HAP-1 (cell line): ENCODE results near the gene PHACTR3.

Experiments used
- DNase-seq, 2 experiments: peaks; one replicate each; pipeline ENCODE4 v3.0.0-alpha.2; 2016 to 2020; ENCODE audit warnings: low spot score in 2 of 2
- H3K27me3 ChIP-seq: fragments of 250-450 bp; sonication (Bioruptor Pico); 2 replicates; pipeline ENCODE4 v1.5.1; 2020; ENCODE audit warnings: low read depth, mild to moderate bottlenecking, moderate library complexity
- H3K36me3 ChIP-seq: fragments of 250-450 bp; sonication (Bioruptor Pico); replicated peaks from 2 replicates; pipeline ENCODE4 v1.5.1; 2020; ENCODE audit warnings: mild to moderate bottlenecking
- H3K4me1 ChIP-seq: fragments of 250-450 bp; sonication (Bioruptor Pico); 2 replicates; pipeline ENCODE4 v1.5.1; 2020; ENCODE audit warnings: mild to moderate bottlenecking
- H3K4me3 ChIP-seq: fragments of 250-450 bp; sonication (Bioruptor Pico); 2 replicates; pipeline ENCODE4 v1.5.1; 2020; ENCODE audit warnings: mild to moderate bottlenecking, moderate library complexity
- H3K9me3 ChIP-seq: fragments of 250-450 bp; sonication (Bioruptor Pico); 2 replicates; pipeline ENCODE4 v1.5.1; 2020; ENCODE audit warnings: mild to moderate bottlenecking, moderate library complexity
- in situ Hi-C: fragments of 300-500 bp; cut with MboI; formaldehyde crosslinking; loops from 3 replicates; pipeline ENCODE4 v1.14.3; 2020; ENCODE audit warnings: low sequenced_read_pairs, inconsistent platforms, mixed read lengths

Gene PHACTR3

DNA sequence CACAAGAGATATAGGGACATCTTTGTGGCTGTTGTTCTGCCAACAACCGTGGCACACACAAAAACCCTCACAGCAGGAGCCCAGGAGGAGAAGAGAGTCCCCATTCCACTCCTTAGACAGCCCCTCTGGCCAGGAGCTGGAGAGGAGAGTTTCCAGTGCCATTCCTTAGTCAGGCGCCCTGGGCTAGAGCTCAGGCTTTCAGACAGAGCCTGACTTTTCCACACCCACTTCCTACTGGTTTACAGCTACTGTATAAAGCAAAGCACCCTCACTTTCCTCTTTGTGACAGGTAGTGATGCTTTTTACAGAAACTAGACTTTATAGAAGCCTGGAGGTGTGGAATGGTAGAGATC lies 183.2 kb downstream of the PHACTR3 start:
- H3K36me3 ChIP-seq = no peaks in the 10 kb centered on the region
- H3K4me1 ChIP-seq = no peaks in the 10 kb centered on the region
- DNase-seq = no peak
- H3K9me3 ChIP-seq = no peaks in the 10 kb centered on the region
- no peak overlapping the region for H3K4me3 ChIP-seq
- no peaks in the 10 kb centered on the region for H3K27me3 ChIP-seq
- in situ Hi-C loops = no loop called here

- no peak overlapping the region for H3K4me3 ChIP-seq
- no peak for DNase-seq
- no peaks in the 10 kb centered on the region for H3K27me3 ChIP-seq
- H3K4me1 ChIP-seq = no peaks in the 10 kb centered on the region
- in situ Hi-C loops = no loop called here
- no peaks in the 10 kb centered on the region for H3K9me3 ChIP-seq
- no peaks in the 10 kb centered on the region for H3K36me3 ChIP-seq
Observed at GRCh38 chr20:59788196-59788735, 183.9 kb downstream of the PHACTR3 start.

DNA sequence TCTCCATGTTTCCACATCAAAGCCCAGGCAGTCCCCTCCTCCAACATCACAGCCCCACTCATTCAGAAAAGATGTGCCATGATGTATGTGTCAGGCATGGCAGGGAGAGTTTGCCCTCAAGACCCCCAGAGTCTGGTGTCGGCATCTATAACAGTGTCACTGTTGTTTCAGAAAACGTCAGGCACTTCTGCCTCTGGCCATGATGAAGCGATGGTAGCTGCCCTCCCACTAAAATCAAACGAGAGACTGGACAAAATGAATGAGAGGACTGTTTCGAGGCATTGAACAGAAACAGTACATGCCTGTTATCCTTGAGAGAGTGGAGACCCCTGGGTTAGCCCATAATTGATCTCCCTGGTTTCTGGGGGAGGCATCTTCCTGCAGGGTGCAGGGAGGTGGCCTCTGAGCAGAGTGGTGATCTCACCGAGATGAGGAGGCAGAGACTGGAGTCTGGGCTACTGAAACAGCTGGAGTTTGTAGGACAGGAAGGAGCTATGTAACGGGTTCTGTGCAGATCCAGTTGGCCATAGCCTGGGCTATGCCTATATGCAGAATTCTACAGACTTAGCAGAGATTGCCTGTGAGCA lies 184.6 kb downstream of the PHACTR3 start:
- in situ Hi-C loops = no loop called here

DNA sequence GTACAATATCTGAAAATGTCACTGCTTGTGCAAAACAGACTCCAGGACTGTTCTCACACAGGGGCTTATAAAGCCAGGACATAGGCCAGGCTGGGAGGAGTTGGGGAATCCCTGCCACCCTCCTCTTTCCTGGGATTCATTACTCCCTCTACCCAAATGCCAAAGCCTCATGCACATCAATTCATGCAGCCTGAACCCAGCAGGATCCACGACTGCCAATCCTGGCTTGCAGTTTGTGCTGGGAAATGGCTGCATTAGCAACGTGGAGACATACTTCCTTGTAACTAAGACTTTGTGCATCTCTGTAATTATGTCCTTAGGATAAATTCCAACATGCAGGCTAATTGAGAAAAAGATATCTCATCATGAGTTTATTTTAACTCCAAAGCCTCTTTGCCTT lies 185.3 kb downstream of the PHACTR3 start:
- in situ Hi-C loops = no loop called here
- Histone ChIP-seq H3K9me3 (no peaks in the 10 kb centered on the region), H3K4me3 (no peak overlapping the region), H3K4me1 (no peaks in the 10 kb centered on the region), H3K36me3 (no peaks in the 10 kb centered on the region), H3K27me3 (no peaks in the 10 kb centered on the region)
- DNase-seq = no peak

More for the DNA sequence above, 184.6 kb downstream of the PHACTR3 start:
- Histone ChIP-seq H3K9me3 (no peaks in the 10 kb centered on the region), H3K4me3 (no peak overlapping the region), H3K27me3 (no peaks in the 10 kb centered on the region), H3K4me1 (no peaks in the 10 kb centered on the region), H3K36me3 (no peaks in the 10 kb centered on the region)
- no peak for DNase-seq

GRCh38 chr20:59790346-59790745 lies 186.0 kb downstream of the PHACTR3 start:
- in situ Hi-C loops = no loop called here
- no peak overlapping the region for H3K4me3 ChIP-seq
- H3K9me3 ChIP-seq = no peaks in the 10 kb centered on the region
- no peak for DNase-seq
- no peaks in the 10 kb centered on the region for H3K27me3 ChIP-seq
- H3K36me3 ChIP-seq = no peaks in the 10 kb centered on the region
- H3K4me1 ChIP-seq = no peaks in the 10 kb centered on the region

DNA sequence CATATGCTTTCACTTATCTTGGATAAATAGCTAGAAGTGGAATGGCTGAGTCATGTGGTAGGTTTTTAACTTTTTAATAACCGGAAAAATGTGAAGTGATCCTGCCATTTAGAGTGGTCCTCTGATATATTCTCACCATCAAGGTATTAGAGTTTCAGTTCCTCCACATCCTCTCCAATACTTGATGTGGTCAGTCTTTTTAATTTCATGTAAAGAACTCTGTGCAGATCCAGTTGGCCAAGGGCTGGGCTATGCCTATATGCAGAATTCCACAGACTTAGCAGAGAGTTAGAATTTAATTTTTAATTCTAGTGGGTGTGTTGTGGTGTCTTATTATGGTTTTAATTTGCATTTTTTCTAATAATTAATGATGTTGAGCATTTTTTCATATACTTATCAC lies 188.0 kb downstream of the PHACTR3 start:
- in situ Hi-C loops = no loop called here
- no peaks in the 10 kb centered on the region for H3K4me1 ChIP-seq
- H3K27me3 ChIP-seq = no peaks in the 10 kb centered on the region
- H3K36me3 ChIP-seq = no peaks in the 10 kb centered on the region
- no peak overlapping the region for H3K4me3 ChIP-seq
- no peak for DNase-seq
- no peaks in the 10 kb centered on the region for H3K9me3 ChIP-seq

GRCh38 chr20:59794555-59794954 lies 190.2 kb downstream of the PHACTR3 start:
- no peak overlapping the region for H3K4me3 ChIP-seq
- H3K36me3 ChIP-seq = no peaks in the 10 kb centered on the region
- no peaks in the 10 kb centered on the region for H3K27me3 ChIP-seq
- no peaks in the 10 kb centered on the region for H3K9me3 ChIP-seq
- in situ Hi-C loops = no loop called here
- no peak for DNase-seq
- no peaks in the 10 kb centered on the region for H3K4me1 ChIP-seq

GRCh38 chr20:59800309-59800708 lies 196.0 kb downstream of the PHACTR3 start:
- Histone ChIP-seq H3K9me3 (no peaks in the 10 kb centered on the region), H3K4me3 (no peak overlapping the region), H3K36me3 (no peaks in the 10 kb centered on the region), H3K4me1 (no peaks in the 10 kb centered on the region), H3K27me3 (no peaks in the 10 kb centered on the region)
- in situ Hi-C loops = no loop called here
- no peak for DNase-seq

DNA sequence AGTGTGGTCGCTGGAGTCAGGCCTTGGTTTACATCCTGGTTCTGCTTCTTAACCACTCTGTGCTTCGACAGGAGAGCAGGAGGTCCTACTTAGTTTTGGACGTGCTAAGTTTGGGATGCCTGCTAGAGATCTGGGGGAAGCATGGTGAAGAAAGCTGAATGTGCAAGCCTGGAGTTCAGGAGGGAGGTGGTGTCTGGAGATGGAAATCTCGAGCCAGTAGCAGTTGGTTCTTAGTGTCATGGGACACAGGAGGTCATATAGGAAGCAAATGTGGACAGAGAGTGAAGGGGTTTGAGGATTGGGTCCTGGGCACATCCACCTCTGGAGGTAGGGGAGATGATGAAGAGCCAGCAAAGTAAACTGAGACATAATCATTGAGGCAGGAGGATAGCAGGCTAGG lies 197.7 kb downstream of the PHACTR3 start:
- Histone ChIP-seq H3K9me3 (no peaks in the 10 kb centered on the region), H3K4me1 (no peaks in the 10 kb centered on the region), H3K27me3 (no peaks in the 10 kb centered on the region), H3K36me3 (no peaks in the 10 kb centered on the region), H3K4me3 (no peak overlapping the region)
- no peak for DNase-seq
- in situ Hi-C loops = no loop called here

DNA sequence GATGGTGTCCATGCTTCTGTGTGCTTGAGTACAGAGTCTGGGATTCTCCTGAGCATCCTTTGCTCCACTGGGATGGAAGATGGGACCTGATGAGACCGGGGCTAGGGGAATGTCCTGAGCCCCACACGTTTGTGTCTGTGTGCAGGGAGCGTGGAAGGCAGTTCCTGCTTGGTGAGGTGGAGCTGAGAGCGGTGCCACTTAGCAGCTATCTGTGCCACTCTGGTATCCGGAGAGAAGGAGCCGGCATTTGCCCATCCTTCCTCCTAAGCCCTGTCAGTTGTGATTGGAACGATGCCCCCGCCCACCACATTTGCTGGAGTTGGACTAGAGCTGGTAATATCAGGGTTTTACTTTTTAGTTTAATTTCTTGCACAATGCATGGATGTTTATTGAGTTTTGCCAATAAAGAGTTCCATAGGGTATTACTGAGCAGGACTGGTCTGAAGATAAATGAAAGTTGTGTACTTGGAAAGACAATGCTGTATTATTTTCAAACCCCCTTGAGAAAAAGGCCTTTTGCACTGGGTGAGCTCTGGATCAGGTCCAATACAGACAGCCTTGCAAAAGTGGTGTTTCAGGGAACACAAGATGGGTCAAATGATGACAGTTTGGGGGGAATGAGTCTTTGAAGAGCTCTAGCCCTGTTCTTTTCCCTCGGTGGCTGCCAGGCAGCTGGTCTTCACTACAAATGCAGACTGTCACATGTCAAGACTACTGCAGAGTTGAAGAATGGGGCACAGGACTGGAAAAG lies 198.3 kb downstream of the PHACTR3 start:
- no peak for DNase-seq
- Histone ChIP-seq H3K4me1 (no peaks in the 10 kb centered on the region), H3K4me3 (no peak overlapping the region), H3K36me3 (no peaks in the 10 kb centered on the region), H3K27me3 (no peaks in the 10 kb centered on the region), H3K9me3 (no peaks in the 10 kb centered on the region)
- in situ Hi-C loops = no loop called here

GRCh38 chr20:59804347-59804746 lies 200.0 kb downstream of the PHACTR3 start:
- no peaks in the 10 kb centered on the region for H3K36me3 ChIP-seq
- H3K9me3 ChIP-seq = no peaks in the 10 kb centered on the region
- H3K4me1 ChIP-seq = no peaks in the 10 kb centered on the region
- no peak for DNase-seq
- in situ Hi-C loops = no loop called here
- H3K4me3 ChIP-seq = no peak overlapping the region
- H3K27me3 ChIP-seq = no peaks in the 10 kb centered on the region

DNA sequence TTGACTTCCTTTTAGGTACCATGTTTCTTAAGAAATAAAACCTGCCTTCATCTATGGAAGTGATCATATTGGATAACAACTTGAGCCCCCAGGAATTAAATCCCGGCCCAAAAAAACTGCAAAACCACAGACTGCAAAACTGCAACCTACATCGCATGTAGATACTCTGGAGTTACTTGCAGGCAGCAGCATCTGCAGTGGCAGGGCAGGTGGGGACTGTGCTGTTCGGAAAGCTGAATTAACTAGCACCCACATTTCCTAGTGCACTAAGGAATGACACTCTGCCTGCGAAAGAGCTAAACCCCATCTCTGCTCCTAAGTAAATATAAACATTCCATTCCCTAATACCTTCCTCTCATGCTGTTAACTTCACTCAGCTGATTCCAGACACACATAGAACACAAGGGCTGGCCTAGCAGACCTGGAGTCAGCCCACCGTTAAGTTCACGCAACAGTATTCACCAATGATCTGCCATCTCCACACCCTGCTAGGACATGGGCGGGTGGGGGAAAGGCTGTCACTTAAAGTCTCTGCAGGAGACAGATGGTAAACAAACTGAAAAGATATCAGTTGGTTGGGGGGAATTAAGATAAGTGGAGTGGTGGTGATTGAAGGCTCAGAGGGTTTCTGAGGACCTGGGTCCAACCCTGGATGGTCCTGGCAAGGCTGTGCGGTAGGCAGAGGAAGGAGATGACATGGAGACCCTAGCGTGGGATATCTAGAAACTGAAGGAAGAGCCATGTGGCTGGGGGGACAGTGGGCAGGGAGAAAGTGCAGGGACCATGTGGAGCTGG lies 200.7 kb downstream of the PHACTR3 start:
- no peaks in the 10 kb centered on the region for H3K27me3 ChIP-seq
- H3K4me3 ChIP-seq = no peak overlapping the region
- no peaks in the 10 kb centered on the region for H3K36me3 ChIP-seq
- no peaks in the 10 kb centered on the region for H3K9me3 ChIP-seq
- peak in 1 of 2 experiments; percentile 3 for DNase-seq
- H3K4me1 ChIP-seq = no peaks in the 10 kb centered on the region
- in situ Hi-C loops = no loop called here

DNA sequence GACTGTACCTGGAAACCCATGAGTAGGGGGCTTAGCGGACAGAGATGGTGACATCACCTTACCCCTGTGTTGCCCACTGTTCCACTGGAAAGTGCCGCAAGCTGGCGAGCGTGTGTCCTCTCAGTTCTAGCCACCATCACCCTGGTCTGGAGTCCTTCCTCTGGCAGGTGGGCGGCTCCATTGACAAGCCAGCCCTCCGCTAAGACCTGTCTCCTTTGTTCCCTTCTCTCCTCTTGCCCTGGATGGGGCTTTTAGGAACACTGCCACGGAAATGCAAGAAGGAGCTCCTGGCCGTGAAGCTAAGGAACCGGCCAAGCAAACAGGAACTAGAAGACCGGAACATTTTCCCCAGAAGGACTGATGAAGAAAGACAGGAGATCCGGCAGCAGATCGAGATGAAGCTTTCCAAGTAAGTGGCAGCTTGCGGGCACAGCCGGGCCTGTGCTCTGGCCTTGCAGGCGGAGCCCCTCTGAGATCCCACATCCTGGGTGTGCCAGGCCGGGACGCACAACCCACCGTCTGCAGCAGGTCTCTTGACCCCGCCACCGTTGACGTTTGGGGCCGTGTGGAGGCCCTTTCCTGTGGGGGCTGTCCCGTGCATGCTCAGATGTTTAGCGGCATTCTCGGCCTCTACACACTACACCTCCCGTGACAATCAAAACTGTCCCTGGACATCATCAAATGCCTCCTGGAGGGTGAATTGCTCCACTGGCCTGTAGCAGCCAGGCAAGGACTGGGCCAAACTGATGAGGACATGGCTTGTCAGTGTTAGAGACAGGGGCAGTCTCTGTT lies 201.6 kb downstream of the PHACTR3 start:
- in situ Hi-C loops = no loop called here
- no peak overlapping the region for H3K4me3 ChIP-seq
- no peaks in the 10 kb centered on the region for H3K9me3 ChIP-seq
- DNase-seq = peak in 1 of 2 experiments; percentile 5
- H3K36me3 ChIP-seq = no peaks in the 10 kb centered on the region
- no peaks in the 10 kb centered on the region for H3K27me3 ChIP-seq
- no peaks in the 10 kb centered on the region for H3K4me1 ChIP-seq
